Mononuclear cell (primary cell): Measurements from ENCODE around the gene CABS1. TPM values are rescaled to one million over a fixed set of nuclear protein-coding genes. Genes with fewer than 3 reads are reported as not detected.

Experiments
- H3K27me3 ChIP-seq: 2 replicates; pipeline ENCODE4 v1.6.0; 2011; ENCODE audit warnings: low read length, control low read depth; ENCODE audit not compliant: insufficient read depth
- H3K4me1 ChIP-seq: 2 replicates; pipeline ENCODE4 v1.5.1; 2011; ENCODE audit warnings: mild to moderate bottlenecking, low read length, control low read depth; ENCODE audit not compliant: insufficient read depth
- H3K4me3 ChIP-seq: 2 replicates; pipeline ENCODE4 v1.5.1; 2011; ENCODE audit warnings: mild to moderate bottlenecking, low read length, moderate library complexity
- H3K9me3 ChIP-seq: 2 replicates; pipeline ENCODE4 v1.5.1; 2011; ENCODE audit warnings: low read depth, mild to moderate bottlenecking, control low read depth, low read length
- total RNA-seq: library from RNA; depleted of rRNA; stranded (reverse); fragments of >200 nt; gene quantifications from one replicate; pipeline ENCODE4 v1.2.3, GENCODE V29; 2012

The CABS1 gene
- total RNA-seq = not detected

- H3K4me1 ChIP-seq = no peaks in the 10 kb centered on the region
- no peaks in the 10 kb centered on the region for H3K9me3 ChIP-seq
- no peaks in the 10 kb centered on the region for H3K27me3 ChIP-seq
- no peak within 1 kb of the TSS for H3K4me3 ChIP-seq
Measured at GRCh38 chr4:70334681-70335080, at the start of gene CABS1. TSS of gene CABS1 (plus strand) at chr4:70334981. CDS start at chr4:70335040, 59 bp downstream.

- H3K27me3 ChIP-seq = no peaks in the 10 kb centered on the region
- H3K4me1 ChIP-seq = no peaks in the 10 kb centered on the region
- H3K9me3 ChIP-seq = no peaks in the 10 kb centered on the region
- H3K4me3 ChIP-seq = no peak overlapping the region
Measured at GRCh38 chr4:70288651-70289050, 46.1 kb upstream of the CABS1 start.

GRCh38 chr4:70291341-70291740 is 43.4 kb upstream of the CABS1 start:
- Histone ChIP-seq H3K4me1 (no peaks in the 10 kb centered on the region), H3K9me3 (no peaks in the 10 kb centered on the region), H3K4me3 (no peak overlapping the region), H3K27me3 (no peaks in the 10 kb centered on the region)

- Histone ChIP-seq H3K4me1 (no peaks in the 10 kb centered on the region), H3K9me3 (no peaks in the 10 kb centered on the region), H3K27me3 (no peaks in the 10 kb centered on the region), H3K4me3 (no peak overlapping the region)
Measured at GRCh38 chr4:70297576-70297975, 37.2 kb upstream of the CABS1 start.

- no peak overlapping the region for H3K4me3 ChIP-seq
- H3K9me3 ChIP-seq = no peaks in the 10 kb centered on the region
- no peaks in the 10 kb centered on the region for H3K4me1 ChIP-seq
- H3K27me3 ChIP-seq = no peaks in the 10 kb centered on the region
Measured at GRCh38 chr4:70298051-70298450, 36.7 kb upstream of the CABS1 start.

- H3K9me3 ChIP-seq = no peaks in the 10 kb centered on the region
- no peak overlapping the region for H3K4me3 ChIP-seq
- H3K27me3 ChIP-seq = no peaks in the 10 kb centered on the region
- H3K4me1 ChIP-seq = no peaks in the 10 kb centered on the region
Measured at GRCh38 chr4:70299643-70300042, 35.1 kb upstream of the CABS1 start.

- H3K9me3 ChIP-seq = no peaks in the 10 kb centered on the region
- no peak overlapping the region for H3K4me3 ChIP-seq
- no peaks in the 10 kb centered on the region for H3K27me3 ChIP-seq
- H3K4me1 ChIP-seq = no peaks in the 10 kb centered on the region
Measured at GRCh38 chr4:70300215-70300614, 34.6 kb upstream of the CABS1 start.

- no peaks in the 10 kb centered on the region for H3K4me1 ChIP-seq
- H3K27me3 ChIP-seq = no peaks in the 10 kb centered on the region
- no peaks in the 10 kb centered on the region for H3K9me3 ChIP-seq
- H3K4me3 ChIP-seq = no peak overlapping the region
Measured at GRCh38 chr4:70303090-70303489, 31.7 kb upstream of the CABS1 start.

- no peaks in the 10 kb centered on the region for H3K27me3 ChIP-seq
Measured at GRCh38 chr4:70305601-70306000, 29.2 kb upstream of the CABS1 start.

GRCh38 chr4:70306076-70306475 is 28.7 kb upstream of the CABS1 start:
- H3K4me3 ChIP-seq = no peak overlapping the region
- H3K27me3 ChIP-seq = no peaks in the 10 kb centered on the region
- H3K9me3 ChIP-seq = no peaks in the 10 kb centered on the region
- H3K4me1 ChIP-seq = no peaks in the 10 kb centered on the region

More at GRCh38 chr4:70305601-70306000, 29.2 kb upstream of the CABS1 start:
- no peak overlapping the region for H3K4me3 ChIP-seq
- H3K4me1 ChIP-seq = no peaks in the 10 kb centered on the region
- no peaks in the 10 kb centered on the region for H3K9me3 ChIP-seq

- H3K4me3 ChIP-seq = no peak overlapping the region
- no peaks in the 10 kb centered on the region for H3K4me1 ChIP-seq
- H3K27me3 ChIP-seq = no peaks in the 10 kb centered on the region
- H3K9me3 ChIP-seq = no peaks in the 10 kb centered on the region
Measured at GRCh38 chr4:70313736-70314135, 21.0 kb upstream of the CABS1 start.

- Histone ChIP-seq H3K9me3 (no peaks in the 10 kb centered on the region), H3K4me1 (no peaks in the 10 kb centered on the region), H3K4me3 (no peak overlapping the region), H3K27me3 (no peaks in the 10 kb centered on the region)
Measured at GRCh38 chr4:70315928-70316327, 18.9 kb upstream of the CABS1 start.

GRCh38 chr4:70326052-70326451 is 8.7 kb upstream of the CABS1 start:
- Histone ChIP-seq H3K4me1 (no peaks in the 10 kb centered on the region), H3K9me3 (no peaks in the 10 kb centered on the region), H3K27me3 (no peaks in the 10 kb centered on the region), H3K4me3 (no peak overlapping the region)

GRCh38 chr4:70336043-70336442 is 1.3 kb downstream of the CABS1 start:
- Histone ChIP-seq H3K27me3 (no peaks in the 10 kb centered on the region), H3K4me1 (no peaks in the 10 kb centered on the region), H3K4me3 (no peak overlapping the region), H3K9me3 (no peaks in the 10 kb centered on the region)

- Histone ChIP-seq H3K4me1 (no peaks in the 10 kb centered on the region), H3K27me3 (no peaks in the 10 kb centered on the region), H3K9me3 (no peaks in the 10 kb centered on the region), H3K4me3 (no peak overlapping the region)
Measured at GRCh38 chr4:70337886-70338420, 3.2 kb downstream of the CABS1 start.

GRCh38 chr4:70356185-70356584 is 21.4 kb downstream of the CABS1 start:
- Histone ChIP-seq H3K4me1 (no peaks in the 10 kb centered on the region), H3K27me3 (no peaks in the 10 kb centered on the region), H3K4me3 (no peak overlapping the region), H3K9me3 (no peaks in the 10 kb centered on the region)
